Stimulated activated CD4-positive, alpha-beta T cell treated with anti-CD3 and anti-CD28 coated beads, TNF-alpha, amount 100 ng/mL, for 48 hours (primary cell): ENCODE data around the gene CCKAR.

Source experiments
- DNase-seq, 3 donors: peaks; one replicate each; pipeline ENCODE4 v3.0.0-alpha.2; 2020; ENCODE audit warnings: low read depth in 3 of 3

Gene CCKAR

DNA sequence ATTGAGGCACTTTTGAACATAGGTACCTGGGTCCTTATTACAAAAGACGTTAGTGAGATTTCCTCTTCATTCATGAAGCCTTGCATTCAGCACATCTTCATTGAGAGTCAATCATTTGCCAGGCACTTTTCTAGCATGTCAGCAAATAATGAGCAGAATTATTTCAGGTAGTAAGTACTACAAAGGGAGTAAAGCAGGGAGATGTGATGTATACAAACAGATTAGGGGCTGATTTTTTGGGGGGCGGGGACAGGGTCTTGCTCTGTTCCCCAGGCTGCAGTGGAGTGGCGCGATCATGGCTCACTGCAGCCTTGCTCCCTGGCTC is 638 bp upstream of the CCKAR start:
- DNase-seq = no peak

DNA sequence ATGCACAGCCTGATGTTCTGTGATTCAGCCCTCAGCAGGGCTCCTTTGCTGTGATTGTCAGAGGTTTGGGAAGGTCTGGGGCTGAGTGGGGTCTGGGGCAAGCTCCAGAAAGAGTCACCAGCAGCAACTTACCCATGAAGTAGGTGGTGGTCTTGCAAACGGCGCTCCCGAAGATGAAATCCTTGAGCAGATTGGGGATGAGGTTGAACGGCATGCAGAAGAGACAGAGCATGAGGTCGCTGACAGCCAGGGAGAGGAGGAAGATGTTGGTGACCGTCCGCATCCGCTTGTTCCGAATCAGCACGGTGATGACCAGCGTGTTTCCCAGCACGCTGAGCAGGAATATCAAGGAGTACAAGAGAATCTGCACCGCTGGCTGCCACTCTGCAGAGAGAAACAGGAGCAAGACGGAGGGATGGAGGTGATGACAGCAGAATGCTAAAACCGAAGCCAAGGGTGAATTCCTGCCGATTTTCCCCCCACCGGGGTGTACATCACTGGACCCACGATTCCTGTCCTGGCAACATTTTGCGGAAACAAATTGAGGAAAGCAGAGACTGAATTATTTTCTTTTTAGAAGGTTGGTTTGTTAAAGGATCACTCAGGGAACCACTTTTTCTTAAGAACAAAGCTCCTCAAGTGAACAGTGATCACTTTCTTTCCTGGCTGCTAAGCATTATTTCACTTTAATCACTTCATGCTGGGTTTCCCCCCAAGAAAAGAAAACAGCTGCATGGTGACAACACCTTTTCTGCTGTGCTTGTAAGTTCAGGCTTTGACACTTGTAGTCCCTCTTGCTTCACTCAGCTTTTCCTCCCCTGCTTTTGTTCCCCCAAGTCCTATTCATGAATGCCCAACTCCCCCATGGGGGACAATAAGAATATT is 941 bp downstream of the CCKAR start:
- no peak for DNase-seq

DNA sequence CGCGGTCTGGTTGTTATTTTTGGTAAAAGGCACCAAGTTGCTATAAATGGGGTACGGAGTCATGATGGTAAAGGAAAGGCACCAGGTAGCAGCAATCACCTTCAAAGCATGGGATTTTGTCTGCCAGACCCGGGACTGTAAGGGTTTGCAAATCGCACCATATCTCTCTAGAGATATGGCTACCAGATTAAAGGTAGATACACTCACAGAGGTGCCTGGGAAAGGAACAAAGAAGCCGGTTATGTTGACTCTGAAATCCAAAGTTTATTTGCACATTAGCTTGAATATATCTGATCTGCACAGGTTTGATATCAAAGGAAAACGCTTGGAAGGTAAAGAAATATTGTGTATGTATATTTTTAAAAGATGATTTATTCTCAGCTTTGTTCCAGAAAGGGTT is 4.6 kb downstream of the CCKAR start:
- DNase-seq = no peak

DNA sequence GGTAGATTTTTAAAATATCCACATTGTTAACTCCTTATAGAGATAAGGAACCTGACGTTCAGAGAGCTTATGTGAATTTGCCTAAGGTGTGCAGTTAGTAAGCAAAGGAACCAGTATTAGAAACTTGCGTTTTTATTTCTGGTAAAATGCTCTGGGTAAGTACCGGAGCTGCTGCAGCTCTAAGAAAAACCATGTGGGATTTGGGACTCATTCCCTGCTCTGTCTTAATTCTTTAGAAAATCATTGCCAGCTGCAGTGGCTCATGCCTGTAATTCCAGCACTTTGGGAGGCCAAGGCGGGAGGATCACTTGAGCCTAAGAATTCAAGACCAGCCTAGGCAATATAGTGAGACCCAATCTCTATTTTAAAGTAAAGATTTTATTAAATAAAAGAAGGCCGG is 5.8 kb downstream of the CCKAR start:
- DNase-seq = no peak

DNA sequence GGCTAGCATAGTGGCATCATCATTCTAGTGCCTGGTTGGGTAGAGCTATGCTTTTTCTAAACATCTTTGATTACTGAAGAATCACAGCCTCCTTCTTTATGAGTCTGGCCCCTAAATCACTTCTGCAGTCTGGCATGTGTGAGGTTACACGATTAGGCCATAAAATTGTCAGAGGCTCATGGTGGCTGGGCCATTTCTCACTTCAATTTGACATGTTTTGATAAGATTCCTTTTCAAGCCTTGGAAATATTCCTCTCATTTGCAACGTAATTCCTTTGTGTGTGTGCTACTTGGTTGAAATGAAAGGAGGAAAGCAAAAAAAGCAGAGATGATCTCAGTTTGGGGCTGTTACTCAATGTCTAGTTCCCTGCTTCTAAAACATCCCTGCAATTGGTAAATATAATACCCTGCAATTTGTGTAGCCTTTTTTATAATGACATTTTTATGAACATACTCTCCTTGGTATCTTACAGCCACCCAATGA is 6.2 kb downstream of the CCKAR start:
- DNase-seq = no peak

DNA sequence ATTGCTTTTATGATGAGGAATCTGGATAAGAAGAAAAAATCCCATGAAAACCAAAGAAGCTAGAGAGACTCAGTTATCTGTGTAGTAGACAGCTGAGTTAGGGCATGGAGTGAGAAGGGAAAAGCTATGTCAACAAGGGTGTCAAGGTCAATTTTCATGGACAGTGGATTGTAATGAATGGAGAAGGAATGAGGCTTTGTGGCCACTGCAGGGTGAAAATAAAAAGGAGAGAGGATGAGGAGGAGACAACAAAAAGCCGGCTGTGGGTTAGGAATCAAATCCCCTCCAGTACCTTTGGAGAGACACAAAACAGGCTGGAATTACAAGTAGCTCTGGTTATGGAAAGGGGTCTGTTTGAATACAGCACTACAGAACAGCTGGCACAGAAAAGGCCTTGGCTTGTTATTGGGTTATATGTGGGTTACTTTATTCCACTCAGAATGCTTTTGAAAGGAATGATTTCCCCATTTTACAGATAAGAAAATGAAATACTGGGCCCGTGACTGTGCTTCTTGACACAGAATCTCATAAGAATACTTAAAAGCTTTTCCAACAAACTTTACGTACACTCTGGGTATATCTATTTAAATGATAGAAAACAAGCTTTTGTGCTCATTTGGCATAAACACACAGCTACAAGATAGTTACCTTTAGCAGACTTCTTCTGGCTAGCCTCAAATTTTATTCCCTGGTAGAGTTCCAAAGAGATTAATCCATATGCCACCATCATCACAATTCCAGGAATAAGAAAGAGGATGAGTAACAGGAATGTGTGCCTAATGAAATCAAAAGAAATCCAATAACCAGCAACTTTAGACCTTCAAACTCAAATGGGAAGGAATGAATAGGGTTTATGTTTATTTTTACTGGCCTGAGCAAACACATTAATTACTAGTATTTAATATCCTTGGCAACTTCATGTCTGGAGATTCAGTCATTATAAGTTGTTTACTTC is 7.5 kb downstream of the CCKAR start:
- no peak for DNase-seq

DNA sequence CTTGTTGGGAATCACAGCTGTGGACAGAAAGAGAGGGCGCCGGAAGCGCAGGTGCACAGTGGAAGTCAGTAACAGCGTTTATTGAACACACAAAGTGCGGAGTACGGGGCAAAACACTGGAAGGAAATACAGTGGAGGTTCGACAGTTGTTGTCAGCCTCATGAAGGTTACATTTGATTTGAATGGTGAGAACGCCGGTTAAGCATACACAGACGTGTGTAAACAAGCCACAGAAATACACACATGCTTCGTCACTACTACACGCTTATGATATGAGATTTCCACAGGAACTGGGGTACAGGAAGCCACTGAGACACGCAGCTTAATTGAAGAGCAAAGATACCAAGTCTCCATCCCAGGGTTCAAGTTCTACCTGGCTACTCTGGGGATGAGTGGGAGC is 12.0 kb downstream of the CCKAR start:
- DNase-seq = no peak

DNA sequence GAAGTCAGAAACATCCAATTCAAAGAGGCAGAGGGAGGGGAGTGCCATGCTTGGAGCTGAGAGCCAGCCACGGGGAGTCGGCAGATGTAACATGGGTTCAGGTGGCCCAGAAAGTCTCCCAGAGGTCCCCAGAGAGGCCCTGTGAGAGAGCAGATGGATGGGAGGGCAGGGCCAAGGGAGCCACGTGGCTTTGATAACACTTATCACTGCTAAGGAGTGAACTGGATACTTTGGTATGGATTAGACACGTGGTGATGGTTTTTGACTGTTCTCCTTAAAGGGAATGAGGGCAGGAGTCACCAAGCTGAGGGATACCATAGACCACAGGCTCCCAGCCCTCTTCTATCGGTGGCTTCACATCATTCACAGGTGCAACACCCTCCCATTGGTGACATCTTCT is 13.7 kb downstream of the CCKAR start:
- DNase-seq = no peak

DNA sequence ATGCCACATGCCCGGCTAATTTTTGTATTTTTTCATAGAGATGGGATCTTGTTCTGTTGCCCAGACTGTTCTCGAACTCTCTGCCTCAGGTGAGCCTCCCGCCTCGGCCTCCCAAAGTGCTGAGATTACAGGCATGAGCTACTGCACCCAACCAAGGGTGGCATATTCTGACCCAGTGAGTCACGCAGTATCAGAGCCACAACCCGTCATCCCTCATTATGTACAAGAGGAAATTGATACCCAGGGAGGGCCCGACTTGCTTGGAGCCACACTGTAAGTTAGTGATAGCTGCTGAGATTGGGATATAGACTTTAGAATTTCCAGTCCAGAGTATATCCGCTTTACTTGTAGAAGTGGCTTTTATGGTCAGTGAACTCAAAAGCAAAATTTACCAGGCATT is 14.6 kb downstream of the CCKAR start:
- DNase-seq = no peak

DNA sequence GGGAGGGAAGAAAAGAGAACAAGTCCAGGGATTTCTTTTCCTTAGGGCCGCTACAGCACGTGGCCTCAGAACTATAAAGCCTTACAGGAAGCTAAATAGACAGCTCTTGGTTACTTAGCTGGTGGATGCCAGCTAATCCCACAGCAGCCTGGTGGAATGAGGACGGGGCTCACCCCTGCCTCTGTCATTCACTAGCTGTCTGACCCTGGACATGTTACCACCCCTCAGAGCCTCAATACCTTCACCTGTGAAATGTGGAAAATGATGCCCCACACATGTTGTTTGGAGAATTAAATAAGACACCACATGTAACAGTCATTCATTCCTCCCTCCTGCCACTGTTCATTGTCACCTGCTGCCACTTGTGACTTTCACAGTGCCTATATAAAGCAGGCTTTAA is 15.7 kb downstream of the CCKAR start:
- no peak for DNase-seq

DNA sequence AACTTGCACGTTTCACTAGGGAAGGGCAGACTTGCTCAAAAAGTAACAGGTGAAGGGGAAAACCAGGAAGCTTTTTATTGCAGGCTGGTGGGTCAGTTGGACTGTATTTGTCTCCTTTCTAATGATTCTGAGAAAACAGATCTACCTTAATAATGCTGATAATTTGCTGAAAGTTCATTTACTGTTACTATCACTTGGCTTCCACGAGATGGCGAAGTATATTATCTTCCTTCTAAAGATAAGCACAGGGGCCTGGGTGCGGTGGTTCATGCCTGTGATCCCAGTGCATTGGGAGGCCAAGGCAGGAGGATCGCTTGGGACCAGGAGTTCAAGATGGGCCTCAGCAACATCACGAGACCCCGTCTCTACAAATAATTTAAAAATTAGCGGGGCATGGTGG is 16.4 kb downstream of the CCKAR start:
- DNase-seq = no peak

DNA sequence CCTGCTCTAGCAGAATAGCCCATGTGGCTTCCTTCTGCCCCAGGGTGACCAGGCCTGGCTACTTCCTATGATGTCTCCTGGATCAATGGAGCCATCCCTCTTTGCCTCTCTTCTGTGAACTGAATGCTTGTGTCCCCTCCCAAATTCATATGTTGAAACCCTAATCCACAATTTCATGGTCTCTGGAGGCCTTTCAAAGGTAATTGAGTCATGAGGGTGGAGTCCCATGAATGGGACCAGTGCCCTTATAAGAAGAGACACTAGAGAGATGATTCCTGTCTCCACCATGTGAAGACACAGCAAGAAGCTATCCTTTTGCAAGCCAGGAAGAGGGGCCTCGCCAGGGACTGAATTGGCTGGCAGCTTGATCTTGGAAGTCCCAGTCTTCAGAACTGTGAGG is 18.4 kb downstream of the CCKAR start:
- no peak for DNase-seq

DNA sequence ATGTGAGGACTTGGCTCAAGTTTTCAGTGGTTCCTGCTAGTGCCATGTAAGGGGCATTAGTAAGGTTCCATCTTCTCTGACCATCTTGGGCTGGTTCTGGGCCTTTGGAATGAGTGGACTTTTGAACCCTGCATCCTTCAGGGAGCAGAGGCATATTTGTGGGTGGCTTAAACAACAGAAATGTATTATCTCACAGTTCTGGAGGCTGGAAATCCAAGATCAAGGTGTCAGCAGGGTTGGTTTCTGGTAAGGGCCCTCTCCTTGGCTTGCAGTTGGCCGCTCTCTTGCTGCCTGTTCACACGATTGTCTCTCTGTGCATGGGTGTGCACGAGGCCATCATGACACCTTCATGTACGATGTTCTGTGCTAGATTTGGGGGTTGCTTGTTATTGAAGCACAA is 21.3 kb downstream of the CCKAR start:
- DNase-seq = no peak

DNA sequence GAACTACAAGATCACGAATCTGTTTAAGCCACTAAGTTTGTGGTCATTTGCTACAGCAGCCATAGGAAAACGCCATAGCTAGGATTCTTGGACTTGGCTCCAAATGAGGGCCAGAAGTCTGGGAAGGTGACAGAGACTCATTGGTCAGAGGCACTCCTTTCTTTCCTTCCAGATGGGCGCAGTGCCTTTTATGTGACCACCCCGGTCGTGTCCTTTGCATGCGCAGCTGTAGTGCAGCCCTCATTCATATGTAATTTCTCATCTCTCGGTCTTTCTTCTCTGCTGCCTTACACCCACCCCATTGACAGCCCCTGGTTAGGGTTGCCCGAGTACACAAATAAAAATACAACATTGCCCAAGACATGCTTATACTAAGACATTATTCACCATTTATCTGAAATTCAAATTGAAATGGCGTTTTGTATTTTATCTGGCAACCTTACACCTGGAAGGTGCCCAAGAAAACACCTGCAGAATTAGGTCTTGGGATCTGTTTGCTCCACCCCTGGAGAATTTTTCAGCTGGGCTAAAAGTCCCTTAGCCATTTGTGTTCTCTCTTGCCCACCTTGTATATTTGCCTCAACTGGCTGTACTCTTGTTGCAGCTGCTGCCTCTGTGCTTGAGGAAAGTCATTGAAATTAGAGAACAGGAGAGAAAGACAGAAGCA is 21.9 kb downstream of the CCKAR start:
- DNase-seq = no peak

DNA sequence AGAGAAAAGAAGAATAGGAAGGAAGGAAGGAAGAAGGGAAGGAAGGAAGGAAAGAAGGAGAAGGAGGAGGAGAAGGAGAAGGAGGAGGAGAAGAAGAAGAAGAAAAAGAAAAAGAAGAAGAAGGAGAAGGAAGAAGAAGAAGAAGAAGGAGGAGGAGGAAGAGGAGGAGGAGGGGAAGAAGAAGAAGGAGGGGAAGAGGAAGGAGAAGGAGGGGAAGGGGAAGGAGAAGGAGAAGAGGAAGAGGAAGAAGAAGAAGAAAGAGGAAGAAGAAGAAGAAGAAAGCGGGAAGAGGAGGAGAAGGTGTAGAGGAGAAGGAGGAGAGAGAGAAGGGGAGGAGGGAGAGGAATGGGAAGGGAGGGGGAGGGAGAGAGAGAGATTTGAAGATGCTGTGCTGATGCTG is 22.6 kb downstream of the CCKAR start:
- no peak for DNase-seq

DNA sequence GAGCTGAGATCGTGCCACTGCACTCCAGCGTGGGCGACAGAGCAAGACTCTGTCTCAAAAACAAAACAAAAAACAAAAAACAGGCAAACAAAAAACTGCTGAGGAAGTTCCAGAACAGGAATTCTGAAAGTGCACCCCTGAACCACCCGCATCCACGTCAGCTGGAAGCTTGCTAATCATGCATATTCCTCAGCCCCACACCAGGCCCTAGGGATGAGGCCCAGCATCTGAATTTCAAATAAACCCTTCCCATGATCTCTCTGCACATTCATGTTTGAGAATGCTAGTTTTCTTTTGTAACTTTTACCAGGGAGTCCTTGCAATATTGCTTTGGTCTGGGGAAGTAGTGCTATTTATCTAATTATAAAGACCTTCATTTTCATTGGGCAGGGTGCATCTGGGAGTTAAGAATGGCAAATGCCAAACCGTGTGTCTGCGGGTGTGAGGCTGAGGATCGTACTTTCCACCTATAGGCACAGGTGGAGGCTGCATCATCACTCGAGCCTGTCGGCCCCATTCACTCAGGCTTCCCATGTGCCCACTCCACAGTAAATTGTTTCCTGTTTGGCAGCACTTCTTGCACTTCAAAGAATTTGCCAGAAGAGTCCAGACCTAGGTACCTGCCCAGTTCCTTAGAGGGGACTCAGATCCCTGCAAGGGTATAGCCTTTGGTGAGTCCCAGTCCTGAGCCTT is 23.6 kb downstream of the CCKAR start:
- no peak for DNase-seq

DNA sequence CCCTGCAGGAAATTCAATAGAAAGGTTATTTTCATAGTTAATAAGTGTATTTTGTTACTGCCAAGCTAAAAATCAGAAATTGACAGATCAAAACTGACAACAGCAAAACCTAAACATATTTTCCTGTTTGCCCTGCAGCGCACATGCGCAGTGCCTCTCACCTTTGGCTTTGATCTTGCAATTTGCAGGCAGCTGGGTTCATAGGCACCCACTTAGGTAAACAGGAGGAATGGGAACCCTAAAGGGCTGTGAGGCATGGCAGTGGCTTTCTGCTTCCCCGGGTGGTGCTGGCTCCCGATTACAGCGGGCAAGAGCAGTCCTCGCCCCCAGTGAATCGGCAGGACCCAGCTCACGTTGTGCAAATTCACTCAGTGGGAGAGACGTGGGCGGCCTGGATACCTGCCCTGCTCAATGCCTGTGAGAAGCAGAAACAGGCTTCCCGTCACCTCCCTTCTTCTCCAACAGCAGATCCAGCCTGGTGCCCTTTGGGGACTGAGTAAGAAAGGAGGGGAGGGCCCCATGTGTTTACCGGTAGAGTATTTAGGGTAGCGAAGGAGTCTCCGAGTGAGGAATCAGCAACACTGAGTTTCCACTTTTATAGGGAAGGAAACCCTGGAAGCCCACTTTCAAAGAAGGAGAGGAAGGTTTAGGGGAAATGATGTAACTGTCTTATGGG is 25.7 kb downstream of the CCKAR start:
- DNase-seq = no peak

DNA sequence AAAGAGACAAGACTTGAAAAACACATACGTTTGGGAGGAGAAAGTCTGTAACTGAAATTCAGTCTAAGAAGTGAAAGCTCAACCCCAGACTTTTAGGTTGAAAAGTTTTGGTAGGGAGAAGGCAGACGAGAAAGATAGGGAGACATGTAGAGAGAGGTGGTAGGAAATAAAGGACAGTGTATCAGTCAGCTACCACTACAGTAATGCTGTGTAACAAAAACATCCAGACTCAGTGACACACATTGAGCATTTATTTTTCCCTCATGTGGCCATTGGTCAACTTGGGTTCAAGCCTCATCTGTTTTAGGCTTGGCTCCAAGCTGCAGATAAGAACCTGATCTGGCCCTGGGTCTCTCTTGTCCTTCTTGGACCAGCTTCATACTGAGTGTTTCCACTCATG is 26.9 kb downstream of the CCKAR start:
- no peak for DNase-seq

DNA sequence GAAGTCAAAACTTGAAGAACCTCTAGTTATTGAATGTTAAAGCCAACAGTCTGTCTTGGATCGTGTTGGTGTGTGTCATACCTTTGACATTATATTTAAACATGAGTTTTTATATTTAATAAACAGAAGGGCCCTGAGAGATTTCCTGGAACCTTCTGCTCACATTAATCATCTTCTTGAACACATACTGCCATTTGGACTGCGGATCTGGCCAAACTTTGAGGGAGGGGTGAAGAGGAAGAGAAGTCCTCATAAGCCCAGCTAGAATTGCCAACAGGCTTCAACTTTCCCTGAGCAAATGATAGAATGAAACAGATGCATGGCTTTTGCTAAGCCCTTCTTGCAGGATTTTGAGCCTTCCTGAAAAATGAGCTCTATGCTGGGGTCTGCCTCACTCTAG is 27.4 kb downstream of the CCKAR start:
- DNase-seq = no peak

DNA sequence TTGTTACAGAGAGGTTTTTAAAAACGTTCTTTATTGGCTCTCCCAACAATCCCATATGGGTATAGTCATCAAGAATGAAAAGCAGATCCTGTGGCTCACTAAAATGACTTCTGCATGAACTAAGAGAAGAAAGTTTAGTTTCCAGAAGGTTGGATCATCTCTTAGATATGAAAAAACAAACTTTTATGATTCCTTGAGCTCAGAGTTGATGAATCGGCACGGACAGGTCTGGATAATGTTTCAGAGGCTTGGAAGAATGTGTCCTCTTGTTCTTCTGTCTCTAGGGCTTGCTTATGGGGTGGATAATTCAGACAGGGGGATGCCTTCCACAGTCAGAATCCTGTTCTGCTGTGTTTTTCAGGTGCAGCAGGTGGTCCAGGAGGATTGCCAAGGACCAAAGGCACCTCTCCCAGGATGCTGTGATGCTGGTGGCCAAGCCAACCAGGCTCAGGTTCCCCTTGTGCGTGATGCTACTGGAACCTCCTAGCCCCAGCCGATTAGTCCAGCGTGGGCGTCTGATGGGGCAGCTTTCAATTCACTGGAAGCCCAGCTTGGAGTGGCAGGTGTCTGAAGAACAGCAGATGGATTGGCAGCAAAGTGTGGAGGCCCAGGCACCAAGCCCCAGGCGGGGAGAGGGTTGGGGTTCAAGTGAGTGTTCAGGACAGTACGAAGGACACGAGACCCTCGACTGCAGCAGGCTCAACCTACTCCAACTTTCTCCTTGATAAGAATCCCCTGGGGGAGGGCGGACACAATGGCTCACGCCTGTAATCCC is 30.3 kb downstream of the CCKAR start:
- no peak for DNase-seq
